Skeletal muscle cell (primary cell): ENCODE data around the gene SMOC1.
A peak's percentile ranks its signal among the peaks of the same experiment; 100 is the strongest.

Experiments used
- DNase-seq: peaks from one replicate; pipeline ENCODE4 v3.0.0-alpha.2; 2010; ENCODE audit warnings: low read depth
- H3K4me3 ChIP-seq: 2 replicates; pipeline ENCODE4 v1.5.1; 2011; ENCODE audit warnings: low read depth, mild to moderate bottlenecking, control low read depth, low read length, moderate library complexity

The SMOC1 gene

GRCh38 chr14:69963966-69964365, 84.8 kb downstream of the SMOC1 start:
- no peak overlapping the region for H3K4me3 ChIP-seq
- DNase-seq, result no peak

GRCh38 chr14:69964841-69965240, 85.6 kb downstream of the SMOC1 start:
- DNase-seq, result no peak

GRCh38 chr14:69968132-69968531, 88.9 kb downstream of the SMOC1 start:
- H3K4me3 ChIP-seq, result no peak overlapping the region
- no peak for DNase-seq

More at GRCh38 chr14:69964841-69965240, 85.6 kb downstream of the SMOC1 start:
- H3K4me3 ChIP-seq, result no peak overlapping the region

- no peak for DNase-seq
- no peak overlapping the region for H3K4me3 ChIP-seq
These were observed 89.5 kb downstream of the SMOC1 start for GRCh38 chr14:69968681-69969080.

- no peak for DNase-seq
- H3K4me3 ChIP-seq, result no peak overlapping the region
These were observed 93.5 kb downstream of the SMOC1 start for GRCh38 chr14:69972755-69973154.

GRCh38 chr14:69973846-69974245, 94.6 kb downstream of the SMOC1 start:
- H3K4me3 ChIP-seq, result no peak overlapping the region
- DNase-seq, result no peak

- no peak overlapping the region for H3K4me3 ChIP-seq
- DNase-seq, result no peak
These were observed 100.7 kb downstream of the SMOC1 start for GRCh38 chr14:69979882-69980281.

GRCh38 chr14:69980457-69981425, 101.5 kb downstream of the SMOC1 start:
- no peak overlapping the region for H3K4me3 ChIP-seq
- DNase-seq, result no peak

GRCh38 chr14:69982220-69982839, 103.1 kb downstream of the SMOC1 start:
- H3K4me3 ChIP-seq, result no peak overlapping the region
- DNase-seq, result no peak

- no peak overlapping the region for H3K4me3 ChIP-seq
These were observed 103.7 kb downstream of the SMOC1 start for GRCh38 chr14:69982886-69983285.

GRCh38 chr14:69983317-69983716, 104.1 kb downstream of the SMOC1 start:
- no peak for DNase-seq

More at GRCh38 chr14:69982886-69983285, 103.7 kb downstream of the SMOC1 start:
- DNase-seq, result no peak

GRCh38 chr14:69985463-69985862, 106.2 kb downstream of the SMOC1 start:
- no peak overlapping the region for H3K4me3 ChIP-seq
- peak; percentile 51 for DNase-seq

More at GRCh38 chr14:69983317-69983716, 104.1 kb downstream of the SMOC1 start:
- H3K4me3 ChIP-seq, result no peak overlapping the region

GRCh38 chr14:69986336-69986735, 107.1 kb downstream of the SMOC1 start:
- no peak overlapping the region for H3K4me3 ChIP-seq
- no peak for DNase-seq

- H3K4me3 ChIP-seq, result no peak overlapping the region
- no peak for DNase-seq
These were observed 108.3 kb downstream of the SMOC1 start for GRCh38 chr14:69987406-69988121.

- no peak overlapping the region for H3K4me3 ChIP-seq
- DNase-seq, result no peak
These were observed 109.8 kb downstream of the SMOC1 start for GRCh38 chr14:69988979-69989378.

- H3K4me3 ChIP-seq, result no peak overlapping the region
- no peak for DNase-seq
These were observed 110.4 kb downstream of the SMOC1 start for GRCh38 chr14:69989622-69990021.

- no peak for DNase-seq
- H3K4me3 ChIP-seq, result no peak overlapping the region
These were observed 111.1 kb downstream of the SMOC1 start for GRCh38 chr14:69990323-69990722.

GRCh38 chr14:69991422-69991821, 112.2 kb downstream of the SMOC1 start:
- DNase-seq, result no peak
- H3K4me3 ChIP-seq, result no peak overlapping the region

- no peak overlapping the region for H3K4me3 ChIP-seq
- no peak for DNase-seq
These were observed 113.3 kb downstream of the SMOC1 start for GRCh38 chr14:69992564-69992963.

GRCh38 chr14:69993326-69993725, 114.1 kb downstream of the SMOC1 start:
- no peak overlapping the region for H3K4me3 ChIP-seq
- no peak for DNase-seq
